Liver (tissue), 3 donors: ENCODE measurements around the gene NDUFS1.

Experiments
- CTCF ChIP-seq: fragments of 150-350 bp; IDR thresholded peaks from 2 replicates; pipeline ENCODE4 v1.5.1; 2017; ENCODE audit warnings: improper control_type of control experiment, low read depth, low read length; ENCODE audit not compliant: missing input control
- GABPA ChIP-seq, 2 donors: IDR thresholded peaks in 1 of 2; conservative IDR thresholded peaks in 1 of 2; 2 replicates each; pipeline ENCODE4 v1.6.1; 2016; ENCODE audit warnings: antibody characterized with exemption in 2 of 2, mild to moderate bottlenecking in 1 of 2, moderate library complexity in 1 of 2
- RAD21 ChIP-seq, 2 donors: IDR thresholded peaks; 2 replicates each; pipeline ENCODE4 v1.6.1; 2016; ENCODE audit warnings: antibody characterized with exemption in 2 of 2, mild to moderate bottlenecking in 2 of 2
- RXRA ChIP-seq, 2 donors: IDR thresholded peaks; 2 replicates each; pipeline ENCODE4 v1.6.1; 2017 to 2018; ENCODE audit warnings: antibody characterized with exemption in 2 of 2, mild to moderate bottlenecking in 1 of 2
- TAF1 ChIP-seq: conservative IDR thresholded peaks from 2 replicates; pipeline ENCODE4 v1.6.1; 2016; ENCODE audit warnings: antibody characterized with exemption, mild to moderate bottlenecking
- YY1 ChIP-seq: IDR thresholded peaks from 2 replicates; pipeline ENCODE4 v1.6.1; 2016; ENCODE audit warnings: antibody characterized with exemption, mild to moderate bottlenecking
- TF ChIP-seq, protein P1 (sequence below): IDR thresholded peaks from 2 replicates; pipeline ENCODE4 v1.6.1; 2016; ENCODE audit warnings: antibody characterized with exemption, mild to moderate bottlenecking
- TF ChIP-seq, protein P2 (sequence below): IDR thresholded peaks from 2 replicates; pipeline ENCODE4 v1.6.1; 2016; ENCODE audit warnings: antibody characterized with exemption
- donor health status: healthy.
- donor health status: healthy.

DNA sequence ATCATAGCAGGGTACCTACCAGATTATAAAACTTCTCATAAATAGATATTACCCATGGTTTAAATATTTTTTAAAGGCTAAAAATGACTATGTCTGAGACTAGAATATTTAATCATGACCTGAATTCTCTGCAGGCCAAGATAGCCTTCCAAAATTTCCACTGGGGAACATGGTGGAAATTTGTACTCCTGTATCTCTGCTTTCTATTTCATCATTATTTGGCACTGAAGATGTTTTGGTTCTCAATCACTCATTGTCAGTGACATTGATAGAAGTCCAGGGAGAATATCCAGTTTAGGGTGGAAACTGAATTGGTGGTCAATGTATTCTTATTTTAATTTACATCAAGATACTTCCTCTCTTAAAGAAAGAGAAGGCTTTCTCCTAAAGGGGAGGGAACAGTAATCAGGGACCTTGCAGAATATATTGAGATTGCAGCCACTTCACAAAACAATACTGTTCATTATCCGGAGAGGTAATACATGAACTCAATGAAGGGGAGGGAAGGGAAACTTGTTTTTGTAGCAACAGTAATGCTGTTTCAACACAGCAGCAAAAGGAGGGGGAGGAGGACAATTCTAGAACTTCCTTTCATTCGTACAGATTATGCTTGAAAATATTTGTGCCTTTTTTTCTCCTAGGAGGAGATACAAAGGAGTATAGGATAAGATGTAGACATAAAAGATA lies 34.6 kb upstream of the NDUFS1 start:
- TF ChIP-seq CTCF (no peak), RXRA (IDR thresholded peaks at IDR 0.05) (no peak), TAF1 (no peak), GABPA (IDR thresholded peaks at IDR 0.05 in 1 of 2, conservative IDR thresholded peaks at IDR 0.05 in 1 of 2) (no peak), RAD21 (IDR thresholded peaks at IDR 0.05) (no peak), YY1 (no peak)
- TF ChIP-seq, protein P1, sequence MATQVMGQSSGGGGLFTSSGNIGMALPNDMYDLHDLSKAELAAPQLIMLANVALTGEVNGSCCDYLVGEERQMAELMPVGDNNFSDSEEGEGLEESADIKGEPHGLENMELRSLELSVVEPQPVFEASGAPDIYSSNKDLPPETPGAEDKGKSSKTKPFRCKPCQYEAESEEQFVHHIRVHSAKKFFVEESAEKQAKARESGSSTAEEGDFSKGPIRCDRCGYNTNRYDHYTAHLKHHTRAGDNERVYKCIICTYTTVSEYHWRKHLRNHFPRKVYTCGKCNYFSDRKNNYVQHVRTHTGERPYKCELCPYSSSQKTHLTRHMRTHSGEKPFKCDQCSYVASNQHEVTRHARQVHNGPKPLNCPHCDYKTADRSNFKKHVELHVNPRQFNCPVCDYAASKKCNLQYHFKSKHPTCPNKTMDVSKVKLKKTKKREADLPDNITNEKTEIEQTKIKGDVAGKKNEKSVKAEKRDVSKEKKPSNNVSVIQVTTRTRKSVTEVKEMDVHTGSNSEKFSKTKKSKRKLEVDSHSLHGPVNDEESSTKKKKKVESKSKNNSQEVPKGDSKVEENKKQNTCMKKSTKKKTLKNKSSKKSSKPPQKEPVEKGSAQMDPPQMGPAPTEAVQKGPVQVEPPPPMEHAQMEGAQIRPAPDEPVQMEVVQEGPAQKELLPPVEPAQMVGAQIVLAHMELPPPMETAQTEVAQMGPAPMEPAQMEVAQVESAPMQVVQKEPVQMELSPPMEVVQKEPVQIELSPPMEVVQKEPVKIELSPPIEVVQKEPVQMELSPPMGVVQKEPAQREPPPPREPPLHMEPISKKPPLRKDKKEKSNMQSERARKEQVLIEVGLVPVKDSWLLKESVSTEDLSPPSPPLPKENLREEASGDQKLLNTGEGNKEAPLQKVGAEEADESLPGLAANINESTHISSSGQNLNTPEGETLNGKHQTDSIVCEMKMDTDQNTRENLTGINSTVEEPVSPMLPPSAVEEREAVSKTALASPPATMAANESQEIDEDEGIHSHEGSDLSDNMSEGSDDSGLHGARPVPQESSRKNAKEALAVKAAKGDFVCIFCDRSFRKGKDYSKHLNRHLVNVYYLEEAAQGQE = no peak
- TF ChIP-seq, protein P2, sequence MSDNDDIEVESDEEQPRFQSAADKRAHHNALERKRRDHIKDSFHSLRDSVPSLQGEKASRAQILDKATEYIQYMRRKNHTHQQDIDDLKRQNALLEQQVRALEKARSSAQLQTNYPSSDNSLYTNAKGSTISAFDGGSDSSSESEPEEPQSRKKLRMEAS = no peak
